IMR-90 (cell line): Measurements from ENCODE around the gene TWIST2. TPM values are rescaled to one million over a fixed set of nuclear protein-coding genes. Genes with fewer than 3 reads are reported as not detected.

Experiments used
- ATAC-seq: fragments of 200-7000 bp; cut with Tn5 transposase; 2 replicates; pipeline ENCODE4 v1.9.1; 2020; ENCODE audit warnings: low read depth, mild to moderate bottlenecking, moderate library complexity
- BruUV-seq: library from RNA; stranded (reverse); fragments of 400-500 nt; replicated peaks from 2 replicates; lab custom pipeline; 2021; lab: Mats Ljungman, UMichigan
- CTCF ChIA-PET: fragments of 300-600 bp; formaldehyde crosslinking; extraction: SDS; loops from one replicate; lab custom pipeline; 2021; ENCODE audit warnings: antibody characterized with exemption; lab: Yijun Ruan, JAX
- POLR2A ChIA-PET: fragments of 300-600 bp; sonication (Branson Sonifier 250); formaldehyde crosslinking; loops from one replicate; lab custom pipeline; 2022; ENCODE audit warnings: antibody characterized with exemption; ENCODE audit not compliant: unreplicated experiment; lab: Charles Lee
- DNase-seq: peaks from one replicate; pipeline ENCODE4 v3.0.0; 2013
- H2AFZ ChIP-seq: replicated peaks from 2 replicates; pipeline ENCODE3; 2013; ENCODE audit warnings: low read length, mild to moderate bottlenecking; ENCODE audit not compliant: poor library complexity
- H2AK5ac ChIP-seq: 2 replicates; pipeline ENCODE4 v1.6.1; 2013; ENCODE audit warnings: low read depth, low read length, inconsistent platforms
- H2AK9ac ChIP-seq: replicated peaks from 2 replicates; pipeline ENCODE3; 2013; ENCODE audit warnings: mild to moderate bottlenecking, low read depth, low read length, moderate library complexity; ENCODE audit not compliant: poor library complexity
- H2BK120ac ChIP-seq: 2 replicates; pipeline ENCODE4 v1.6.1; 2013; ENCODE audit warnings: low read depth, low read length, inconsistent platforms
- H2BK15ac ChIP-seq: 3 replicates; pipeline ENCODE4 v1.6.1; 2013; ENCODE audit warnings: low read depth, low read length, inconsistent platforms
- H2BK20ac ChIP-seq: 2 replicates; pipeline ENCODE4 v1.6.1; 2013; ENCODE audit warnings: low read depth, mild to moderate bottlenecking, inconsistent platforms, low read length, moderate library complexity
- H2BK5ac ChIP-seq: 2 replicates; pipeline ENCODE4 v1.6.1; 2013; ENCODE audit warnings: mild to moderate bottlenecking, low read depth, low read length, inconsistent platforms; ENCODE audit not compliant: poor library complexity, severe bottlenecking
- H3K14ac ChIP-seq: replicated peaks from 2 replicates; pipeline ENCODE4 v1.6.1; 2013; ENCODE audit warnings: low read depth, low read length, inconsistent platforms
- H3K18ac ChIP-seq: 2 replicates; pipeline ENCODE4 v1.6.1; 2013; ENCODE audit warnings: low read depth, low read length, control low read depth
- H3K23ac ChIP-seq: 2 replicates; pipeline ENCODE4 v1.6.1; 2013; ENCODE audit warnings: low read depth, low read length, inconsistent platforms
- H3K27ac ChIP-seq: 2 replicates; pipeline ENCODE4 v1.5.1; 2013; ENCODE audit warnings: mild to moderate bottlenecking, control low read depth, low read length; ENCODE audit not compliant: insufficient read depth
- H3K27me3 ChIP-seq: 2 replicates; pipeline ENCODE4 v1.6.1; 2013; ENCODE audit warnings: low read length; ENCODE audit not compliant: control insufficient read depth, insufficient read depth
- H3K36me3 ChIP-seq: 2 replicates; pipeline ENCODE4 v1.6.1; 2013; ENCODE audit warnings: low read length, mixed read lengths; ENCODE audit not compliant: control insufficient read depth, insufficient read depth
- H3K4ac ChIP-seq: 2 replicates; pipeline ENCODE4 v1.6.1; 2013; ENCODE audit warnings: low read depth, low read length, inconsistent platforms
- H3K4me1 ChIP-seq: 2 replicates; pipeline ENCODE4 v1.6.1; 2013; ENCODE audit warnings: low read length, mixed read lengths; ENCODE audit not compliant: control insufficient read depth, insufficient read depth
- H3K4me2 ChIP-seq: 2 replicates; pipeline ENCODE4 v1.6.1; 2013; ENCODE audit warnings: low read depth, mild to moderate bottlenecking, control low read depth, low read length, moderate library complexity
- H3K4me3 ChIP-seq: 2 replicates; pipeline ENCODE4 v1.5.1; 2013; ENCODE audit warnings: low read depth, mild to moderate bottlenecking, control low read depth, low read length, moderate library complexity; ENCODE audit not compliant: insufficient read depth
- H3K56ac ChIP-seq: 2 replicates; pipeline ENCODE4 v1.6.1; 2013; ENCODE audit warnings: low read length, inconsistent platforms; ENCODE audit not compliant: insufficient read depth; ENCODE audit errors: extremely low read depth
- H3K79me1 ChIP-seq, 2 experiments: 2 replicates each; pipeline ENCODE4 v1.6.1; 2013; ENCODE audit warnings: low read length in 2 of 2, inconsistent platforms in 1 of 2, low read depth in 1 of 2
- H3K9ac ChIP-seq: 2 replicates; pipeline ENCODE4 v1.6.1; 2013; ENCODE audit warnings: low read depth, low read length, control low read depth
- H3K9me1 ChIP-seq: 2 replicates; pipeline ENCODE4 v1.6.1; 2013; ENCODE audit warnings: low read length, inconsistent platforms; ENCODE audit not compliant: insufficient read depth
- H3K9me3 ChIP-seq: 2 replicates; pipeline ENCODE4 v1.6.1; 2013; ENCODE audit warnings: low read length; ENCODE audit not compliant: control insufficient read depth, insufficient read depth
- H4K20me1 ChIP-seq: 2 replicates; pipeline ENCODE4 v1.6.1; 2013; ENCODE audit warnings: low read length, inconsistent platforms; ENCODE audit not compliant: insufficient read depth
- H4K5ac ChIP-seq: 2 replicates; pipeline ENCODE4 v1.6.1; 2013; ENCODE audit warnings: mild to moderate bottlenecking, low read depth, low read length, control low read depth
- H4K8ac ChIP-seq, 2 experiments: 2 replicates each; pipeline ENCODE4 v1.6.1; 2013; ENCODE audit warnings: low read depth in 2 of 2, low read length in 2 of 2, control low read depth in 1 of 2, inconsistent platforms in 1 of 2
- H4K91ac ChIP-seq: 2 replicates; pipeline ENCODE4 v1.6.1; 2013; ENCODE audit warnings: low read depth, low read length, inconsistent platforms; ENCODE audit not compliant: insufficient read depth
- CTCF ChIP-seq: conservative IDR thresholded peaks from 2 replicates; pipeline ENCODE4 v1.5.1; 2012; ENCODE audit warnings: mild to moderate bottlenecking, low read depth, low read length, improper control_type of control experiment
- WGBS, 2 experiments: methylation state at CpG; one replicate each; pipeline versions ENCODE4 v1.1.5 to v1.1.7; 2013; ENCODE audit warnings: missing lambda C conversion rate in 2 of 2; ENCODE audit not compliant: insufficient read length in 1 of 2; ENCODE audit errors: extremely low coverage in 2 of 2; 5-methylcytosine and 5-hydroxymethylcytosine counted together
- dilution Hi-C: fragments of 300-500 bp; cut with HindIII; formaldehyde crosslinking; loops from one replicate; pipeline ENCODE4 v1.14.3; 2018; ENCODE audit warnings: low sequenced_read_pairs; ENCODE audit not compliant: unreplicated experiment
- in situ Hi-C: fragments of 300-500 bp; cut with MboI; formaldehyde crosslinking; loops from 3 replicates; pipeline ENCODE4 v1.14.3; 2019; ENCODE audit warnings: low sequenced_read_pairs, inconsistent platforms, mixed read lengths
- intact Hi-C: fragments of 100-400 bp; cut with micrococcal nuclease; formaldehyde crosslinking; loops from 2 replicates; pipeline ENCODE4 v1.10.0; 2022
- polyA plus RNA-seq, 3 experiments: library from polyadenylated mRNA; depleted of rRNA; stranded (reverse); fragments of >200 nt; gene quantifications; 2 replicates each; pipeline ENCODE4 v1.2.3, GENCODE V29; 2012; ENCODE audit warnings: low replicate concordance in 1 of 3
- total RNA-seq: library from RNA; depleted of rRNA; stranded (reverse); fragments of >200 nt; gene quantifications from 2 replicates; pipeline ENCODE4 v1.2.3, GENCODE V29; 2012
- TF ChIP-seq, protein P1 (sequence below): fragments of 150-350 bp; IDR thresholded peaks from 2 replicates; pipeline ENCODE4 v1.6.1; 2017; ENCODE audit warnings: mild to moderate bottlenecking, antibody characterized with exemption, low read length, low read depth

TWIST2 gene
- total and polyA plus RNA-seq, 2 of the 4 experiments (the other 2 are of a cell fraction) = 9.3 to 33.6 TPM

- Histone ChIP-seq H2AK5ac (no peak overlapping the region), H3K14ac (0 out of 2 replicates have a peak overlapping the region, but pooled peaks have one; percentile 42), H4K91ac (no peak overlapping the region), H2BK5ac (no peak overlapping the region), H3K56ac (no peak overlapping the region), H2BK120ac (no peak overlapping the region), H3K4me1 (peaks cover 6% of the 10 kb centered on the region; the same call in 1 of the 2 replicates), H4K20me1 (peaks cover 5% of the 10 kb centered on the region), H3K4me3 (no peak overlapping the region), H3K27ac (no peak overlapping the region), H3K18ac (no peak overlapping the region), H4K8ac (no peak overlapping the region), H3K27me3 (no peaks in the 10 kb centered on the region), H3K9me1 (peaks cover 29% of the 10 kb centered on the region), H3K9me3 (no peaks in the 10 kb centered on the region), H3K23ac (no peak overlapping the region), H2BK15ac (no peak overlapping the region), H2AK9ac (no peak overlapping the region), H3K4ac (no peak overlapping the region), H4K5ac (no peak overlapping the region), H2AFZ (no peak overlapping the region), H2BK20ac (no peak overlapping the region), H3K9ac (no peak overlapping the region), H3K79me1 (peaks cover 25 to 61% of the 10 kb centered on the region in 2 experiments), H3K36me3 (peaks cover 18% of the 10 kb centered on the region), H3K4me2 (no peak overlapping the region)
- intact Hi-C loops (no loop called here), dilution Hi-C loops (no loop called here), in situ Hi-C loops (no loop called here)
- CTCF ChIA-PET = interaction anchor here (0.6 to 2.5 kb wide), 4 partner anchors 26 to 201 kb away, joined by 3 to 12 read pairs (median 4); partner anchors contain the start of gene TWIST2
- DNase-seq = no peak
- ATAC-seq = no peak
- TF ChIP-seq, protein P1, sequence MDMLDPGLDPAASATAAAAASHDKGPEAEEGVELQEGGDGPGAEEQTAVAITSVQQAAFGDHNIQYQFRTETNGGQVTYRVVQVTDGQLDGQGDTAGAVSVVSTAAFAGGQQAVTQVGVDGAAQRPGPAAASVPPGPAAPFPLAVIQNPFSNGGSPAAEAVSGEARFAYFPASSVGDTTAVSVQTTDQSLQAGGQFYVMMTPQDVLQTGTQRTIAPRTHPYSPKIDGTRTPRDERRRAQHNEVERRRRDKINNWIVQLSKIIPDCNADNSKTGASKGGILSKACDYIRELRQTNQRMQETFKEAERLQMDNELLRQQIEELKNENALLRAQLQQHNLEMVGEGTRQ = no peak
- 0 out of 2 replicates have a peak, but pooled peaks have one; percentile 9 for TF ChIP-seq CTCF
- no TSS peak for BruUV-seq
- POLR2A ChIA-PET = no interaction called here
- WGBS, 2 experiments = 80% methylated on average over 2 of the region's 11 CpGs; no CpG with 5 or more reads in 1 of the 2 experiments
Measured at GRCh38 chr2:238874330-238875050, 26.6 kb downstream of the TWIST2 start.
